Brain microvascular endothelial cell (primary cell): Measurements from ENCODE around the gene ENOX1.
A peak's percentile ranks its signal among the peaks of the same experiment; 100 is the strongest.

Experiments used
- DNase-seq: peaks from one replicate; pipeline ENCODE4 v3.0.0-alpha.2; 2020
- H3K27ac ChIP-seq: fragments of 250-450 bp; sonication (Bioruptor Pico); 2 replicates; pipeline ENCODE4 v1.5.1; 2020; ENCODE audit warnings: mild to moderate bottlenecking, moderate library complexity
- H3K27me3 ChIP-seq: fragments of 250-450 bp; sonication (Bioruptor Pico); replicated peaks from 2 replicates; pipeline ENCODE4 v1.5.1; 2020; ENCODE audit warnings: mild to moderate bottlenecking
- H3K36me3 ChIP-seq: fragments of 250-450 bp; sonication (Bioruptor Pico); replicated peaks from 2 replicates; pipeline ENCODE4 v1.5.1; 2020; ENCODE audit warnings: mild to moderate bottlenecking
- H3K4me3 ChIP-seq: 2 replicates; pipeline ENCODE4 v1.5.1; 2011; ENCODE audit warnings: low read depth, mild to moderate bottlenecking, control low read depth, low read length, moderate library complexity
- CTCF ChIP-seq: IDR thresholded peaks from 2 replicates; pipeline ENCODE4 v1.5.1; 2011; ENCODE audit warnings: low read depth, mild to moderate bottlenecking, moderate library complexity, low read length, control low read depth, inconsistent platforms; ENCODE audit errors: missing control alignments
- in situ Hi-C: cut with HindIII; loops from 2 replicates; pipeline ENCODE4 v1.10.0; 2017; ENCODE audit warnings: low sequenced_read_pairs, low pct_ligation_motif_present

The ENOX1 gene

GRCh38 chr13:43785261-43785649 lies 1.5 kb downstream of the ENOX1 start:
- TF ChIP-seq CTCF, result no peak
- Histone ChIP-seq H3K27ac (no peak overlapping the region), H3K36me3 (no peaks in the 10 kb centered on the region), H3K27me3 (no peaks in the 10 kb centered on the region), H3K4me3 (peak overlapping the region; percentile 63)
- no peak for DNase-seq
- in situ Hi-C loops, result no loop called here

GRCh38 chr13:43784496-43784895 lies 2.3 kb downstream of the ENOX1 start:
- no peak for DNase-seq
- no peaks in the 10 kb centered on the region for H3K27me3 ChIP-seq
- in situ Hi-C loops, result no loop called here
- H3K36me3 ChIP-seq, result no peaks in the 10 kb centered on the region
- H3K4me3 ChIP-seq, result no peak overlapping the region
- TF ChIP-seq CTCF, result no peak
- no peak overlapping the region for H3K27ac ChIP-seq

GRCh38 chr13:43783820-43784219 lies 3.0 kb downstream of the ENOX1 start:
- no peak overlapping the region for H3K4me3 ChIP-seq
- H3K27ac ChIP-seq, result no peak overlapping the region
- no peaks in the 10 kb centered on the region for H3K27me3 ChIP-seq
- H3K36me3 ChIP-seq, result no peaks in the 10 kb centered on the region
- in situ Hi-C loops, result no loop called here
- peak; percentile 69 for DNase-seq
- TF ChIP-seq CTCF, result no peak

- Histone ChIP-seq H3K27ac (no peak overlapping the region), H3K27me3 (no peaks in the 10 kb centered on the region), H3K4me3 (no peak overlapping the region), H3K36me3 (no peaks in the 10 kb centered on the region)
- no peak for TF ChIP-seq CTCF
- DNase-seq, result no peak
- in situ Hi-C loops, result no loop called here
Observed at GRCh38 chr13:43782686-43783085, 4.1 kb downstream of the ENOX1 start.

GRCh38 chr13:43780666-43781065 lies 6.1 kb downstream of the ENOX1 start:
- no peak for DNase-seq
- in situ Hi-C loops, result no loop called here
- no peak for TF ChIP-seq CTCF
- no peaks in the 10 kb centered on the region for H3K36me3 ChIP-seq
- no peak overlapping the region for H3K27ac ChIP-seq
- H3K27me3 ChIP-seq, result no peaks in the 10 kb centered on the region
- no peak overlapping the region for H3K4me3 ChIP-seq

GRCh38 chr13:43776501-43777079 lies 10.2 kb downstream of the ENOX1 start:
- no peak for TF ChIP-seq CTCF
- H3K36me3 ChIP-seq, result no peaks in the 10 kb centered on the region
- no peaks in the 10 kb centered on the region for H3K27me3 ChIP-seq
- H3K4me3 ChIP-seq, result no peak overlapping the region
- in situ Hi-C loops, result no loop called here
- DNase-seq, result peak; percentile 40
- no peak overlapping the region for H3K27ac ChIP-seq
